Putamen (tissue), 1 donor: ENCODE results near the gene SEC16B.

Source experiments
- DNase-seq: peaks from one replicate; pipeline ENCODE4 v3.0.0-alpha.2; 2016; ENCODE audit warnings: low spot score

The SEC16B gene

DNA sequence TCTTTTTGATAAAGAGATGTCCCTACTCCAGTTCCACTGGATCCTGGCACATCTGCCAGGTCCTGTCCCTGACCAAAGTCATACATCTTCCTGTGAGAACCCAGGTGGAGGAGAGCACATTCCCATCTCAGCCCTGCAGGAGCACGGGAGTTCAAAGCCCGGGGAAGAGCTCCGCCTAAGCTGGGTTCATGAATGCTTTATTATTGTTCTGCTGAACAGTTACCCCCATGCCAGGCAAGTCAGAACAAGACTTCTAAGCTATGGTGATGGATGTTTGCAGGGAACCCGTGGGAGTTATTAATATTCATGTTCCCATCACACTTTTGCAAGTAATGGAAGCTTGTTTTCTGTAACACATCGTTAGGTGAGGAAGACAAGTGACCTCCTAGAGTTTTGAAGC, 62.9 kb downstream of the SEC16B start:
- DNase-seq: peak; percentile 56

DNA sequence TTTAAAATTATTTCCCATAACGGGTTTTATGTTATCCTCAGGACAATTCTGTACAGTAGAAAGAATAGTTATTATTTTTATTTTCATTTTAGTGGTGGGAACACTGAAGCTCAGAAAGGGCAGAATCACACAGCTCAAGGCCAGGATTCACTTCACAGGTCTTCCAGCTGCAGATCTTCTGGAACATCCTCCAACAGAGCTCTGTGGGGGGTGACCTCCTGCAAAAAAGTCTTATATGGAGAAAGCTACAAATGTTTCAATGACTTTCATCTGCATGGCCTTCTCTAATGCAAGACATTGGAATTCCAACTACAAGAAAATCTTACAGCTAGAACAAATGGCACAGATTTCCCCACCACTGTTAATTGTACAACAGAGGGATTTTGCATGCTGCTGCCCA, 64.2 kb downstream of the SEC16B start:
- DNase-seq: no peak

DNA sequence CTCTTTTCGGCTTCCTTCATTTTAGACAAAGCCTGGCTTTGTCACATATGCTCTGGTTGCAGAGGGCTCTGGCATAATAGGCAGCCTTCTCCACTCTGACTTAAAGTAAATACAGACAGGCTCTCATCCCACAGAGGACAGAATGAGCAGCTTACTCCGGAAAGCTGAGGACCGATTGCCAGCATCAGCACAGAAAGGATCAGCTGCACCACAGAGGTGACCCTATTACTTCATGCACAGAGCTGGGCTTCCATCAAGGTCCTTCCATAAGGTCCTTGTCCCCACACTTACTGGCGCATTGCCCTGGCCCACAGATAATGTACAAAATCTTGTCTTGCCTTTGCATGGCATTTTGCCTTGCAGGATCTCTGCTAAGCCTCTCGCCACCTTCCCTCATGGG, 67.6 kb downstream of the SEC16B start:
- DNase-seq: no peak

DNA sequence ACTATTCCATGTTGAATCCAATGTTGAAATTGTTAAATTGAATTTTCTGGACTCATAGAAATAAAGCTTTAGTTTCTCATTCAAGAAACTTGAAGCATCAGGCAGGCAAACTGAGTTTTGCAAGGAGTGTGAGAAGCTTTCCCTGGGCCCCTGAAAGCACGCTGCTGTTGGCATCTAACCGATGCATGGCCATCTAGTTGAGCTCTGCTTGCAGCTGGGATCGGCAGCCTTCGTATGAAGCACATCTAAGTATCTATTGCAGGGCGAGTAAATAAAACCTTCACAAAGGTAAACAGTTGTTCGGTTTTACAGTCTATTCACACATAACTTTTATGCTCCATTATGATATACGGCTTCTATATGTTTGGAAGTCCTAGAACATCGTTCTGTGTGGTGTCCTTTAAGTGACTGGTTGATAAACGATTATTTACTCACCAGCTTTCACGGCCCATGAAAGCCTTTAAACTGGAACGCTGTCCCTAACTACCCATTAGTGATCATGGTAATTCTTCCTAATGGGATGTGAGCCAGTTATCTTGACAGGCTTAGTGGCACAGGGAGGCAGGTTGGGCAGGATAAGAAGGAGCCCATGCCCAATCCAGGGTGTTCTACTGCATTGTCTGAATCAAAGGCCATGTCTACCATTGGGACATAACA, 71.7 kb downstream of the SEC16B start:
- DNase-seq: no peak

DNA sequence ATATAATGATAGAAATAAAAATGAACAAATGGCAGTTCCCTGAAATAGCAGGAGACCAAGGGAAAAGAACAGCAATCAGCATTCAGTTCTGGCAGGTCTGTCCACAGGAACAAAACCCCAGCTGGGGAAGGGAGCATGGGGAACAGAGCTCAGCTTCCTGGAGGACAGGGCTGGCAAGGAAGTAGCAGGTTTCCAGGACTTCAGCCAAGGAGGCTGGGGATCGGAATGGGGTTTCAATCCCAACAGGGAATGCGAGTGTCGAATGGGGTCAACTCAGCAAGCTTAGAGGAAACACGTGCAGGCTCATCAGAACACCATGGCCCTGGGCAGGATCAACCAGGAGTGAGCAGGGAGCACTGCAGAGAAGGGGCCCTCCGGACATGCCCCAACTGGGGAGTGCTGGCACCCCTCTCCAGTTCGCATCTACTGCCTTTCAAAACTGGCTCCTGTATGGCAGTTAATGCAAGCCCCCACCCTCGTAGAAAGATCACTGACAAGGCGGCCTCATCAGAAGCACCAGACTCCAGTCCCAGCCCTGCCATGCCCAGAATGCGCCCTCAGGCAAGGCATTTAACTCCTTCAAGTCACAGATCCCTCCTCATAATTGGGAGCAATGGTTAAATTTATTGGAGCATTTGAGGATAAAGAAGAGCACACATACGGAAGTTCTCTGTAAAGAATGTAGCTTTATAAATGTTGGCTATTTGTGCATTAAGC, 72.4 kb downstream of the SEC16B start:
- no peak for DNase-seq
